Body of pancreas (tissue), 4 donors: ENCODE data around the gene HNRNPC.

Source experiments
- POLR2A ChIP-seq, 3 donors: fragments of 450-650 bp; IDR thresholded peaks; one replicate each; pipeline ENCODE4 v1.6.1; 2016; ENCODE audit warnings: antibody characterized with exemption in 3 of 3, mild to moderate bottlenecking in 2 of 3
- TF ChIP-seq, protein P1 (sequence below), 7 experiments: fragments of 450-650 bp in 4 of 7; fragments of 200-600 bp in 3 of 7; sonication (generic) in 3 of 7; IDR thresholded peaks; one replicate each; pipeline ENCODE4 v1.5.1; 2016 to 2019; ENCODE audit warnings: antibody characterized with exemption in 7 of 7

DNA sequence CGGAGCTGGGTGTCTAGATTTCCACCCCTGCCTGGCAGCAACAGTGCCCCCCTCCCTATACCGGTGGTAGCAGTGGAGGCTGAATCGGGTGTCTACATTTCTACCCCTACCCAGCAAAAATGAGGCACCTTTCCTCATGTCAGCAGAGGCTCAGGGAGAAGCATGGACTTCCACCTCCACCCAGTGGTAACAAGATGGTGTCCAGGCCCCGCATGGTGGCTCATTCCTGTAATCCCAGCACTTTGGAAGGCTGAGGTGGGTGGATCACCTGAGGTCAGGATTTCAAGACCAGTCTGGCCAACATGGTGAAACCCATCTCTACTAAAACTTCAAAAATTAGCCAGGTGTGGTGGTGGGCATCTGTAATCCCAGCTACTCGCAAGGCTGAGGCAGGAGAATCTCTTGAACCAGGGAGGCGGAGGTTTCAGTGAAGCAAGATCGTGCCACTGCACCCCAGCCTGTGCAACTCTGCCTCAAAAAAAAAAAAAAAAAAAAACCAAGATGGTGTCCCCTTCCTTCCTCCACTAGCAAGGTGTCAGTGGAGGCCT lies 77.9 kb downstream of the HNRNPC start:
- TF ChIP-seq POLR2A (IDR thresholded peaks at IDR 0.05): no peak
- TF ChIP-seq, protein P1, sequence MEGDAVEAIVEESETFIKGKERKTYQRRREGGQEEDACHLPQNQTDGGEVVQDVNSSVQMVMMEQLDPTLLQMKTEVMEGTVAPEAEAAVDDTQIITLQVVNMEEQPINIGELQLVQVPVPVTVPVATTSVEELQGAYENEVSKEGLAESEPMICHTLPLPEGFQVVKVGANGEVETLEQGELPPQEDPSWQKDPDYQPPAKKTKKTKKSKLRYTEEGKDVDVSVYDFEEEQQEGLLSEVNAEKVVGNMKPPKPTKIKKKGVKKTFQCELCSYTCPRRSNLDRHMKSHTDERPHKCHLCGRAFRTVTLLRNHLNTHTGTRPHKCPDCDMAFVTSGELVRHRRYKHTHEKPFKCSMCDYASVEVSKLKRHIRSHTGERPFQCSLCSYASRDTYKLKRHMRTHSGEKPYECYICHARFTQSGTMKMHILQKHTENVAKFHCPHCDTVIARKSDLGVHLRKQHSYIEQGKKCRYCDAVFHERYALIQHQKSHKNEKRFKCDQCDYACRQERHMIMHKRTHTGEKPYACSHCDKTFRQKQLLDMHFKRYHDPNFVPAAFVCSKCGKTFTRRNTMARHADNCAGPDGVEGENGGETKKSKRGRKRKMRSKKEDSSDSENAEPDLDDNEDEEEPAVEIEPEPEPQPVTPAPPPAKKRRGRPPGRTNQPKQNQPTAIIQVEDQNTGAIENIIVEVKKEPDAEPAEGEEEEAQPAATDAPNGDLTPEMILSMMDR (IDR thresholded peaks at IDR 0.05): no peak
